Ascending aorta (tissue), 2 donors: ENCODE data around the gene SEC16B. TPM values are rescaled to one million over a fixed set of nuclear protein-coding genes. Genes with fewer than 3 reads are reported as not detected.

ENCODE experiments used
- DNase-seq, 2 donors: peaks; one replicate each; pipeline ENCODE4 v3.0.0-alpha.2; 2019; ENCODE audit warnings: low spot score in 2 of 2
- H3K27ac ChIP-seq, 2 donors: fragments of 200-600 bp; sonication (generic); one replicate each; pipeline ENCODE4 v1.5.1; 2016 to 2017; ENCODE audit warnings: mild to moderate bottlenecking in 1 of 2
- H3K27me3 ChIP-seq: fragments of 200-600 bp; sonication (generic); one replicate; pipeline ENCODE4 v1.5.1; 2017
- H3K36me3 ChIP-seq, 2 donors: fragments of 200-600 bp; sonication (generic); one replicate each; pipeline ENCODE4 v1.5.1; 2016
- H3K4me1 ChIP-seq, 2 donors: fragments of 200-600 bp; sonication (generic); one replicate each; pipeline ENCODE4 v1.5.1; 2016 to 2017; ENCODE audit warnings: mild to moderate bottlenecking in 1 of 2
- H3K4me3 ChIP-seq, 2 donors: fragments of 200-600 bp; sonication (generic); one replicate each; pipeline ENCODE4 v1.5.1; 2016 to 2017; ENCODE audit warnings: mild to moderate bottlenecking in 1 of 2
- H3K9me3 ChIP-seq, 2 donors: fragments of 200-600 bp; sonication (generic); one replicate each; pipeline ENCODE4 v1.5.1; 2016
- CTCF ChIP-seq, 3 experiments: fragments of 200-600 bp in 2 of 3; fragments of 450-650 bp in 1 of 3; sonication (generic) in 2 of 3; IDR thresholded peaks; one replicate each; pipeline ENCODE4 v1.5.1; 2016 to 2019; ENCODE audit warnings: antibody characterized with exemption in 3 of 3, mild to moderate bottlenecking in 1 of 3, moderate library complexity in 1 of 3
- intact Hi-C: fragments of 100-400 bp; cut with DNase I; formaldehyde crosslinking; loops from one replicate; pipeline ENCODE4 v1.15.1; 2023
- total RNA-seq: library from RNA; depleted of rRNA; stranded (reverse); fragments of >200 nt; gene quantifications from one replicate; pipeline ENCODE4 v1.1.0, GENCODE V29; 2016

The SEC16B gene
- total RNA-seq, 1 donor from 2014 or later = 8.6 TPM

- no peaks in the 10 kb centered on the region for H3K9me3 ChIP-seq
- no peak for DNase-seq
- no peaks in the 10 kb centered on the region for H3K36me3 ChIP-seq
- intact Hi-C loops = no loop called here
- H3K27me3 ChIP-seq = no peaks in the 10 kb centered on the region
- H3K4me1 ChIP-seq = no peaks in the 10 kb centered on the region
- H3K27ac ChIP-seq = no peak overlapping the region
- no peak overlapping the region for H3K4me3 ChIP-seq
- TF ChIP-seq CTCF (IDR thresholded peaks at IDR 0.05) = no peak
Observed at GRCh38 chr1:177922209-177922608, 47.6 kb downstream of the SEC16B start.

- no peak for DNase-seq
- H3K4me3 ChIP-seq = no peak overlapping the region
- no peaks in the 10 kb centered on the region for H3K36me3 ChIP-seq
- H3K27ac ChIP-seq = no peak overlapping the region
- H3K27me3 ChIP-seq = no peaks in the 10 kb centered on the region
- intact Hi-C loops = no loop called here
- TF ChIP-seq CTCF (IDR thresholded peaks at IDR 0.05) = no peak
- no peaks in the 10 kb centered on the region for H3K4me1 ChIP-seq
- H3K9me3 ChIP-seq = no peaks in the 10 kb centered on the region
Observed at GRCh38 chr1:177921590-177921989, 48.3 kb downstream of the SEC16B start.

- no peak for TF ChIP-seq CTCF (IDR thresholded peaks at IDR 0.05)
- no peaks in the 10 kb centered on the region for H3K9me3 ChIP-seq
- no peaks in the 10 kb centered on the region for H3K36me3 ChIP-seq
- H3K27me3 ChIP-seq = no peaks in the 10 kb centered on the region
- no peaks in the 10 kb centered on the region for H3K4me1 ChIP-seq
- no peak for DNase-seq
- intact Hi-C loops = no loop called here
- H3K4me3 ChIP-seq = no peak overlapping the region
- H3K27ac ChIP-seq = no peak overlapping the region
Observed at GRCh38 chr1:177920091-177920490, 49.8 kb downstream of the SEC16B start.

DNA sequence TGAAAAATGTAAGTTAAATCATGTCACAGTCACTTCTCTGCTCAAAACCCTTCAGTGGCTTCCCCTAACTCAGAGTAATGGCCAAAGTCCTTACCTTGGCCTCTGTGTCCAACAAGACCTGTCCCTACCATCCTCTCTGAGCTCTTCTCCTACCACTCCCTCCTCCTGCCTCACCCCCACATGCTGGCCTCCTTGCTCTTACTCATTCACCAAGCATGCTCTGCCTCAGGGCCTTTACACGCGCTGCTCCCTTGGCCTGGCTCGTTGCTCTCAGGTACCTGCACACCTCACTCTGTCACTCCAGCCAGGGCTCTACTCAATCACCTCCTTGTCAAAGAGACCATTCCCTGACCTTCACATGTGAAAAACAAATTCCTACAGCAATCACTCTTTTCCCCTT is 54.2 kb downstream of the SEC16B start:
- H3K36me3 ChIP-seq = no peaks in the 10 kb centered on the region
- no peaks in the 10 kb centered on the region for H3K9me3 ChIP-seq
- H3K4me3 ChIP-seq = no peak overlapping the region
- intact Hi-C loops = no loop called here
- no peak for TF ChIP-seq CTCF (IDR thresholded peaks at IDR 0.05)
- no peaks in the 10 kb centered on the region for H3K27me3 ChIP-seq
- H3K27ac ChIP-seq = no peak overlapping the region
- DNase-seq = no peak
- H3K4me1 ChIP-seq = no peaks in the 10 kb centered on the region

GRCh38 chr1:177914603-177915002 is 55.3 kb downstream of the SEC16B start:
- H3K27ac ChIP-seq = no peak overlapping the region
- no peaks in the 10 kb centered on the region for H3K9me3 ChIP-seq
- no peak for DNase-seq
- intact Hi-C loops = no loop called here
- no peaks in the 10 kb centered on the region for H3K4me1 ChIP-seq
- no peak overlapping the region for H3K4me3 ChIP-seq
- H3K36me3 ChIP-seq = no peaks in the 10 kb centered on the region
- no peak for TF ChIP-seq CTCF (IDR thresholded peaks at IDR 0.05)
- no peaks in the 10 kb centered on the region for H3K27me3 ChIP-seq
